Measurements from ENCODE around the gene MSI2. TPM values are rescaled to one million over a fixed set of nuclear protein-coding genes. Genes with fewer than 3 reads are reported as not detected.
A peak's percentile ranks its signal among the peaks of the same experiment; 100 is the strongest.

The MSI2 gene
- total and polyA plus RNA-seq, 4 donors = 9.4 to 64.0 (median 30.4) TPM

DNA sequence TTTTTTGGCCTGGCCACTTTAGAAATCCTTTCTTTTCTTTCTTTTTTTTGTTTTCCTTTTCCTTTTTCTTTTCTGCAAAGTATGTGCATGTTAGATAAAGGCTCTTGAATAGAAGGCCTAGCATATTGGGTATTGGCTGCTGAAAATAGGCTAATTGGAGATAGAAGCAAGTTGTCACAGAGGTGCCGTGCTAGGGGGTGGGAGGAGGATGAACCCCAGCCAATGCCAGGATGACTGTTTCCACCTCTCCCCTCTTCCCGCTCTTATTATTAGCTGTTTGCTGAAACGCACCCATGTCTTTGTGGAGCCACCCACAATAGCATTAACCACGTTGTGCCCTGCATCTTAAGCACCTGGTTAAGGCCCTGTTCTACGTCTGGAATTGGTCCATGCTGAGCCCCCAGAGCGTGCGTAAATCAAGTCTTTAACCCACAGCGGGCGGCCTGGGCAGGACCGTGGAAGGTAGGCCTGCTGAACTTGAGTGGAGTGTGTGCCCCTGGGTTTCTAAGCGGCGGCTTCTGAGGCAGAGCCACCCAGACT lies 123.6 kb downstream of the MSI2 start:
- H3K9me3 ChIP-seq (ENCODE audit: control insufficient read depth in 4 of 4, insufficient read depth in 3 of 4, low read length in 3 of 4) = peaks cover 0 to 7% (median 2%) of the 10 kb centered on the region in 4 donors
- TF ChIP-seq, protein P1, sequence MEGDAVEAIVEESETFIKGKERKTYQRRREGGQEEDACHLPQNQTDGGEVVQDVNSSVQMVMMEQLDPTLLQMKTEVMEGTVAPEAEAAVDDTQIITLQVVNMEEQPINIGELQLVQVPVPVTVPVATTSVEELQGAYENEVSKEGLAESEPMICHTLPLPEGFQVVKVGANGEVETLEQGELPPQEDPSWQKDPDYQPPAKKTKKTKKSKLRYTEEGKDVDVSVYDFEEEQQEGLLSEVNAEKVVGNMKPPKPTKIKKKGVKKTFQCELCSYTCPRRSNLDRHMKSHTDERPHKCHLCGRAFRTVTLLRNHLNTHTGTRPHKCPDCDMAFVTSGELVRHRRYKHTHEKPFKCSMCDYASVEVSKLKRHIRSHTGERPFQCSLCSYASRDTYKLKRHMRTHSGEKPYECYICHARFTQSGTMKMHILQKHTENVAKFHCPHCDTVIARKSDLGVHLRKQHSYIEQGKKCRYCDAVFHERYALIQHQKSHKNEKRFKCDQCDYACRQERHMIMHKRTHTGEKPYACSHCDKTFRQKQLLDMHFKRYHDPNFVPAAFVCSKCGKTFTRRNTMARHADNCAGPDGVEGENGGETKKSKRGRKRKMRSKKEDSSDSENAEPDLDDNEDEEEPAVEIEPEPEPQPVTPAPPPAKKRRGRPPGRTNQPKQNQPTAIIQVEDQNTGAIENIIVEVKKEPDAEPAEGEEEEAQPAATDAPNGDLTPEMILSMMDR (IDR thresholded peaks at IDR 0.05; ENCODE audit: control extremely low read depth, extremely low read depth) = no peak
- H3K4me3 ChIP-seq = no peak overlapping the region
- H3K4me1 ChIP-seq (ENCODE audit: control insufficient read depth in 5 of 5, insufficient read depth in 5 of 5, low read length in 5 of 5) = peaks cover 4 to 16% (median 10%) of the 10 kb centered on the region in 5 donors
- no peak overlapping the region for H3K9ac ChIP-seq (ENCODE audit: insufficient read depth in 1 of 2, low read length in 2 of 2)
- no peak for ATAC-seq (ENCODE audit: insufficient read depth, low FRiP score)
- 77 to 87% methylated on average over 12 of the region's 12 CpGs for WGBS, 2 donors
- H3K27ac ChIP-seq (ENCODE audit: low read depth in 1 of 2, low read length in 1 of 2) = peak overlapping the region in 1 of 2 donors; percentile 67
- no peaks in the 10 kb centered on the region for H3K36me3 ChIP-seq (ENCODE audit: control insufficient read depth in 4 of 4, insufficient read depth in 4 of 4, low read length in 4 of 4)
- DNase-seq = no peak
- no peaks in the 10 kb centered on the region for H3K27me3 ChIP-seq (ENCODE audit: control insufficient read depth in 3 of 3, insufficient read depth in 3 of 3, low read length in 2 of 3)

DNA sequence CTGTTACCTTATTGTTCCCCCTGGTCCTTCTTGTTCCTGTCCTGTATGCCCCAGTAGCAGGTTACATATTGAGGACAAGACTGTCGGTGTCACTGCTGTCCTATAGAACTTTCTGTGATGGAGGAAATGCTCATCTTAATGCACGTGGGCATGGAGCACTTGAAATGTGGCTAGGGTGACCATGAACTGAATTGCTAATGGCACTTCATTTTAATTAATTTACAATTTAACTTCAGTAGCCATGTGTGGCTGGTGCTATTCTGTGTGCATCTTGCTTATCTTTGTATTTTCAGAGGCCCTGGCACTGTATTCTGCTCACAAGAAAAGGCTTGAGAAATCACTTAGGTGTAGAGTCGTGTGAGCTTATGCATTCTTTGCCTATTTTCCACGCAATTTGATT lies 125.2 kb downstream of the MSI2 start:
- H3K9me3 ChIP-seq (ENCODE audit: control insufficient read depth in 4 of 4, insufficient read depth in 3 of 4, low read length in 3 of 4) = peaks cover 0 to 9% (median 2%) of the 10 kb centered on the region in 4 donors
- TF ChIP-seq, protein P1 (IDR thresholded peaks at IDR 0.05; ENCODE audit: control extremely low read depth, extremely low read depth) = no peak

GRCh38 chr17:57384219-57384618 lies 127.9 kb downstream of the MSI2 start:
- no peak for DNase-seq
- 91 to 98% methylated on average over 1 of the region's 1 CpG for WGBS, 2 donors
- Histone ChIP-seq H3K9me3 (ENCODE audit: control insufficient read depth in 4 of 4, insufficient read depth in 3 of 4, low read length in 3 of 4) (peaks cover 0 to 18% (median 2%) of the 10 kb centered on the region in 4 donors), H3K4me1 (ENCODE audit: control insufficient read depth in 5 of 5, insufficient read depth in 5 of 5, low read length in 5 of 5) (peaks cover 2 to 12% (median 5%) of the 10 kb centered on the region in 5 donors), H3K36me3 (ENCODE audit: control insufficient read depth in 4 of 4, insufficient read depth in 4 of 4, low read length in 4 of 4) (peaks cover 0 to 4% (median 0%) of the 10 kb centered on the region in 4 donors), H3K27me3 (ENCODE audit: control insufficient read depth in 3 of 3, insufficient read depth in 3 of 3, low read length in 2 of 3) (no peaks in the 10 kb centered on the region), H3K27ac (ENCODE audit: low read depth in 1 of 2, low read length in 1 of 2) (no peak overlapping the region), H3K4me3 (no peak overlapping the region), H3K9ac (ENCODE audit: insufficient read depth in 1 of 2, low read length in 2 of 2) (no peak overlapping the region)
- TF ChIP-seq, protein P1 (IDR thresholded peaks at IDR 0.05; ENCODE audit: control extremely low read depth, extremely low read depth) = no peak
- no peak for ATAC-seq (ENCODE audit: insufficient read depth, low FRiP score)

More for the DNA sequence above, 125.2 kb downstream of the MSI2 start:
- WGBS, 2 donors = 88 to 92% methylated on average over 4 of the region's 4 CpGs
- Histone ChIP-seq H3K27me3 (ENCODE audit: control insufficient read depth in 3 of 3, insufficient read depth in 3 of 3, low read length in 2 of 3) (no peaks in the 10 kb centered on the region), H3K9ac (ENCODE audit: insufficient read depth in 1 of 2, low read length in 2 of 2) (no peak overlapping the region), H3K4me1 (ENCODE audit: control insufficient read depth in 5 of 5, insufficient read depth in 5 of 5, low read length in 5 of 5) (peaks cover 4 to 16% (median 10%) of the 10 kb centered on the region in 5 donors), H3K36me3 (ENCODE audit: control insufficient read depth in 4 of 4, insufficient read depth in 4 of 4, low read length in 4 of 4) (peaks cover 0 to 2% (median 0%) of the 10 kb centered on the region in 4 donors), H3K27ac (ENCODE audit: low read depth in 1 of 2, low read length in 1 of 2) (no peak overlapping the region), H3K4me3 (no peak overlapping the region)
- no peak for DNase-seq
- no peak for ATAC-seq (ENCODE audit: insufficient read depth, low FRiP score)

- Histone ChIP-seq H3K4me1 (ENCODE audit: control insufficient read depth in 5 of 5, insufficient read depth in 5 of 5, low read length in 5 of 5) (no peaks in the 10 kb centered on the region), H3K4me3 (no peak overlapping the region), H3K27me3 (ENCODE audit: control insufficient read depth in 3 of 3, insufficient read depth in 3 of 3, low read length in 2 of 3) (no peaks in the 10 kb centered on the region), H3K36me3 (ENCODE audit: control insufficient read depth in 4 of 4, insufficient read depth in 4 of 4, low read length in 4 of 4) (peaks cover 0 to 4% (median 0%) of the 10 kb centered on the region in 4 donors), H3K9ac (ENCODE audit: insufficient read depth in 1 of 2, low read length in 2 of 2) (no peak overlapping the region), H3K27ac (ENCODE audit: low read depth in 1 of 2, low read length in 1 of 2) (no peak overlapping the region), H3K9me3 (ENCODE audit: control insufficient read depth in 4 of 4, insufficient read depth in 3 of 4, low read length in 3 of 4) (peaks cover 0 to 18% (median 2%) of the 10 kb centered on the region in 4 donors)
- TF ChIP-seq, protein P1 (IDR thresholded peaks at IDR 0.05; ENCODE audit: control extremely low read depth, extremely low read depth) = no peak
- ATAC-seq (ENCODE audit: insufficient read depth, low FRiP score) (no peak), DNase-seq (no peak)
- WGBS, 2 donors = 94 to 97% methylated on average over 4 of the region's 4 CpGs
These were observed 129.7 kb downstream of the MSI2 start for GRCh38 chr17:57385975-57386374.
